Neural progenitor cell (in vitro differentiated cells): ENCODE measurements around the gene P2RX3. TPM values are rescaled to one million over a fixed set of nuclear protein-coding genes. Genes with fewer than 3 reads are reported as not detected.

Experiments
- DNase-seq: peaks from one replicate; pipeline ENCODE4 v3.0.0-alpha.2; 2016; ENCODE audit warnings: low spot score
- H2AFZ ChIP-seq: fragments of 200-600 bp; sonication (generic); replicated peaks from 2 replicates; pipeline ENCODE4 v1.6.1; 2016; ENCODE audit warnings: antibody characterized with exemption
- H3F3A ChIP-seq: fragments of 200-600 bp; sonication (generic); 2 replicates; pipeline ENCODE4 v1.6.1; 2016; ENCODE audit warnings: antibody characterized with exemption, low read depth
- H3K27ac ChIP-seq: fragments of 200-600 bp; sonication (generic); 2 replicates; pipeline ENCODE4 v1.5.1; 2016; ENCODE audit warnings: mild to moderate bottlenecking
- H3K27me3 ChIP-seq: fragments of 200-600 bp; sonication (generic); 2 replicates; pipeline ENCODE4 v1.6.1; 2016; ENCODE audit warnings: mild to moderate bottlenecking, moderate library complexity
- H3K36me3 ChIP-seq: fragments of 200-600 bp; sonication (generic); 2 replicates; pipeline ENCODE4 v1.5.1; 2016
- H3K4me1 ChIP-seq: fragments of 200-600 bp; sonication (generic); 2 replicates; pipeline ENCODE4 v1.6.1; 2016; ENCODE audit warnings: mixed run types
- H3K4me2 ChIP-seq: fragments of 200-600 bp; sonication (generic); 2 replicates; pipeline ENCODE4 v1.6.1; 2016
- H3K4me3 ChIP-seq: fragments of 200-600 bp; sonication (generic); 2 replicates; pipeline ENCODE4 v1.5.1; 2016
- H3K79me2 ChIP-seq: fragments of 200-600 bp; sonication (generic); 2 replicates; pipeline ENCODE4 v1.6.1; 2016; ENCODE audit warnings: low read depth
- H3K9ac ChIP-seq: fragments of 200-600 bp; sonication (generic); 2 replicates; pipeline ENCODE4 v1.6.1; 2016
- H3K9me3 ChIP-seq: fragments of 200-600 bp; sonication (generic); 2 replicates; pipeline ENCODE4 v1.5.1; 2016; ENCODE audit warnings: low read depth
- H4K20me1 ChIP-seq: fragments of 200-600 bp; sonication (generic); 2 replicates; pipeline ENCODE4 v1.6.1; 2016; ENCODE audit warnings: low read depth
- H3K27ac Mint-ChIP-seq: 3 replicates; pipeline ENCODE4 v1.8.0; 2021; ENCODE audit warnings: mixed read lengths
- H3K27me3 Mint-ChIP-seq: 2 replicates; pipeline ENCODE4 v1.8.0; 2022; ENCODE audit warnings: low read depth, mild to moderate bottlenecking, inconsistent platforms, moderate library complexity, mixed read lengths; ENCODE audit not compliant: insufficient read depth
- H3K36me3 Mint-ChIP-seq: 3 replicates; pipeline ENCODE4 v1.8.0; 2021; ENCODE audit warnings: mixed read lengths
- H3K4me1 Mint-ChIP-seq: 3 replicates; pipeline ENCODE4 v1.8.0; 2021; ENCODE audit warnings: mixed read lengths
- H3K4me3 Mint-ChIP-seq: 3 replicates; pipeline ENCODE4 v1.8.0; 2021; ENCODE audit warnings: mild to moderate bottlenecking, moderate library complexity, mixed read lengths
- H3K9me3 Mint-ChIP-seq: 3 replicates; pipeline ENCODE4 v1.8.0; 2020; ENCODE audit warnings: mixed read lengths
- CTCF ChIP-seq: fragments of 200-600 bp; sonication (generic); IDR thresholded peaks from 2 replicates; pipeline ENCODE4 v1.5.1; 2017; ENCODE audit warnings: antibody characterized with exemption, mild to moderate bottlenecking
- EZH2 ChIP-seq: fragments of 200-600 bp; sonication (generic); IDR thresholded peaks from 2 replicates; pipeline ENCODE4 v1.6.1; 2017; ENCODE audit warnings: antibody characterized with exemption, mild to moderate bottlenecking, moderate library complexity
- EZH2phosphoT487 ChIP-seq: fragments of 200-600 bp; sonication (generic); IDR thresholded peaks from 2 replicates; pipeline ENCODE4 v1.6.1; 2017; ENCODE audit warnings: antibody characterized with exemption
- total RNA-seq: library from RNA; depleted of rRNA; stranded (reverse); fragments of >200 nt; gene quantifications from 2 replicates; pipeline ENCODE4 v1.2.3, GENCODE V29; 2015; ENCODE audit warnings: low replicate concordance

The P2RX3 gene
- total RNA-seq, 1 donor from 2014 or later, result 2.4 TPM

- H3K79me2 ChIP-seq, result no peaks in the 10 kb centered on the region
- no peak for TF ChIP-seq EZH2
- TF ChIP-seq CTCF, result no peak
- no peak for TF ChIP-seq EZH2phosphoT487
- Mint-ChIP-seq H3K27ac (no peak overlapping the region), H3K4me1 (peaks cover 34% of the 10 kb centered on the region), H3K36me3 (no peaks in the 10 kb centered on the region), H3K4me3 (no peak overlapping the region), H3K27me3 (peaks cover 12% of the 10 kb centered on the region), H3K9me3 (peaks cover under 1% of the 10 kb centered on the region)
- H3K4me2 ChIP-seq, result no peak overlapping the region
- H3K36me3 ChIP-seq, result no peaks in the 10 kb centered on the region
- H3K27ac ChIP-seq, result no peak overlapping the region
- H3K9ac ChIP-seq, result no peak overlapping the region
- no peaks in the 10 kb centered on the region for H3K9me3 ChIP-seq
- H4K20me1 ChIP-seq, result no peaks in the 10 kb centered on the region
- peaks cover 20% of the 10 kb centered on the region for H3F3A ChIP-seq
- H3K4me3 ChIP-seq, result no peak overlapping the region
- no peaks in the 10 kb centered on the region for H3K27me3 ChIP-seq
- peaks cover 25% of the 10 kb centered on the region for H3K4me1 ChIP-seq
- H2AFZ ChIP-seq, result peak overlapping the region; percentile 82
- DNase-seq, result no peak
Measured at GRCh38 chr11:57344826-57345225, 6.7 kb downstream of the P2RX3 start.

GRCh38 chr11:57345555-57346211, 7.5 kb downstream of the P2RX3 start:
- no peaks in the 10 kb centered on the region for H3K36me3 Mint-ChIP-seq

GRCh38 chr11:57347336-57347735, 9.2 kb downstream of the P2RX3 start:
- no peak for DNase-seq
- Histone ChIP-seq H3K9ac (no peak overlapping the region), H3K9me3 (no peaks in the 10 kb centered on the region), H3K27me3 (no peaks in the 10 kb centered on the region), H3K36me3 (no peaks in the 10 kb centered on the region), H3F3A (peaks cover 21% of the 10 kb centered on the region), H2AFZ (no peak overlapping the region), H3K79me2 (no peaks in the 10 kb centered on the region), H3K4me3 (no peak overlapping the region), H3K4me1 (peaks cover 20% of the 10 kb centered on the region), H3K27ac (no peak overlapping the region), H3K4me2 (no peak overlapping the region), H4K20me1 (no peaks in the 10 kb centered on the region)
- Mint-ChIP-seq H3K4me1 (peaks cover 26% of the 10 kb centered on the region), H3K9me3 (peaks cover 15% of the 10 kb centered on the region), H3K27me3 (peaks cover 9% of the 10 kb centered on the region), H3K27ac (peak overlapping the region; percentile 4), H3K4me3 (no peak overlapping the region), H3K36me3 (peaks cover 2% of the 10 kb centered on the region)
- TF ChIP-seq CTCF, result no peak
- no peak for TF ChIP-seq EZH2
- no peak for TF ChIP-seq EZH2phosphoT487

More at GRCh38 chr11:57345555-57346211, 7.5 kb downstream of the P2RX3 start:
- H3K4me3 Mint-ChIP-seq, result no peak overlapping the region
- DNase-seq, result peak; percentile 87
- H3K4me1 ChIP-seq, result peaks cover 18% of the 10 kb centered on the region
- no peaks in the 10 kb centered on the region for H3K79me2 ChIP-seq
- H2AFZ ChIP-seq, result peak overlapping the region; percentile 82
- TF ChIP-seq EZH2 (no peak), CTCF (peak; percentile 87)
- peak overlapping the region; percentile 74 for H3K27ac Mint-ChIP-seq
- peak overlapping the region; percentile 32 for H3K4me2 ChIP-seq
- no peaks in the 10 kb centered on the region for H3K9me3 ChIP-seq
- no peaks in the 10 kb centered on the region for H3K27me3 ChIP-seq
- no peak overlapping the region for H3K4me3 ChIP-seq
- no peak overlapping the region for H3K27ac ChIP-seq
- H3K27me3 Mint-ChIP-seq, result peaks cover 10% of the 10 kb centered on the region
- H3K4me1 Mint-ChIP-seq, result peaks cover 28% of the 10 kb centered on the region
- no peaks in the 10 kb centered on the region for H3K36me3 ChIP-seq
- no peak overlapping the region for H3K9ac ChIP-seq
- no peaks in the 10 kb centered on the region for H4K20me1 ChIP-seq
- H3K9me3 Mint-ChIP-seq, result peaks cover 7% of the 10 kb centered on the region
- H3F3A ChIP-seq, result peaks cover 17% of the 10 kb centered on the region
